Fibroblast of lung (primary cell): ENCODE data around the gene NOL3. TPM values are rescaled to one million over a fixed set of nuclear protein-coding genes. Genes with fewer than 3 reads are reported as not detected.

Experiments
- DNase-seq, 2 donors: peaks; one replicate each; pipeline versions ENCODE4 v3.0.0 to v3.0.0-alpha.2; 2010; ENCODE audit warnings: low read depth in 2 of 2
- H2AFZ ChIP-seq: 2 replicates; pipeline ENCODE4 v1.5.1; 2012; ENCODE audit warnings: low read length, control low read depth, inconsistent platforms
- H3K27ac ChIP-seq: 2 replicates; pipeline ENCODE4 v1.5.1; 2011; ENCODE audit warnings: low read length, control low read depth; ENCODE audit not compliant: insufficient read depth
- H3K27me3 ChIP-seq: 2 replicates; pipeline ENCODE4 v1.5.1; 2011; ENCODE audit warnings: mild to moderate bottlenecking, low read length; ENCODE audit not compliant: control insufficient read depth, insufficient read depth
- H3K36me3 ChIP-seq: 2 replicates; pipeline ENCODE4 v1.5.1; 2011; ENCODE audit warnings: low read length; ENCODE audit not compliant: control insufficient read depth, insufficient read depth
- H3K4me1 ChIP-seq: 2 replicates; pipeline ENCODE4 v1.5.1; 2011; ENCODE audit warnings: low read length; ENCODE audit not compliant: control insufficient read depth, insufficient read depth; ENCODE audit errors: extremely low read depth
- H3K4me2 ChIP-seq: 2 replicates; pipeline ENCODE4 v1.5.1; 2011; ENCODE audit warnings: low read length, control low read depth; ENCODE audit not compliant: insufficient read depth; ENCODE audit errors: extremely low read depth
- H3K4me3 ChIP-seq, 4 experiments: fragments of 200-600 bp in 1 of 4; sonication (generic) in 1 of 4; replicated peaks in 1 of 4; 2 replicates each; pipeline ENCODE4 v1.5.1; 2011 to 2016; ENCODE audit warnings: low read length in 4 of 4, low read depth in 3 of 4, mild to moderate bottlenecking in 3 of 4, control low read depth in 2 of 4, inconsistent platforms in 1 of 4, mixed read lengths in 1 of 4; ENCODE audit not compliant: insufficient read depth in 1 of 4; ENCODE audit errors: control extremely low read depth in 1 of 4
- H3K79me2 ChIP-seq: 2 replicates; pipeline ENCODE4 v1.5.1; 2012; ENCODE audit warnings: mild to moderate bottlenecking, low read length, inconsistent platforms; ENCODE audit not compliant: control insufficient read depth, insufficient read depth
- H3K9ac ChIP-seq: 2 replicates; pipeline ENCODE4 v1.5.1; 2011; ENCODE audit warnings: mild to moderate bottlenecking, low read length, control low read depth; ENCODE audit not compliant: insufficient read depth
- H3K9me3 ChIP-seq: 2 replicates; pipeline ENCODE4 v1.5.1; 2012; ENCODE audit warnings: low read depth, low read length; ENCODE audit not compliant: control insufficient read depth, insufficient read depth
- H4K20me1 ChIP-seq: 2 replicates; pipeline ENCODE4 v1.5.1; 2011; ENCODE audit warnings: low read length; ENCODE audit not compliant: control insufficient read depth, insufficient read depth; ENCODE audit errors: extremely low read depth
- EZH2 ChIP-seq: IDR thresholded peaks from 2 replicates; pipeline ENCODE4 v1.5.1; 2012; ENCODE audit warnings: low read length, control low read depth, mild to moderate bottlenecking; ENCODE audit errors: missing control alignments
- polyA plus RNA-seq, 2 donors: library from polyadenylated mRNA; depleted of rRNA in 1 of 2; stranded (reverse) in 1 of 2; unstranded in 1 of 2; fragments of >200 nt; gene quantifications; 2 replicates each; pipeline ENCODE4 v1.2.1, GENCODE V29; 2011 to 2012; ENCODE audit warnings: missing spikeins in 1 of 2
- total RNA-seq: library from RNA; depleted of rRNA; stranded (reverse); fragments of >200 nt; gene quantifications from 2 replicates; pipeline ENCODE4 v1.2.1, GENCODE V29; 2014
- TF ChIP-seq, protein P1 (sequence below), 2 donors: IDR thresholded peaks in 1 of 2; conservative IDR thresholded peaks in 1 of 2; 1 replicate in 1 of 2; 2 replicates in 1 of 2; pipeline ENCODE4 v1.5.1; 2011 to 2012; ENCODE audit warnings: low read length in 2 of 2, control low read depth in 1 of 2, inconsistent platforms in 1 of 2, low read depth in 1 of 2, mild to moderate bottlenecking in 1 of 2

The NOL3 gene
- total and polyA plus RNA-seq, 2 donors (not counting 1 experiment from before 2014, with no cell fraction given) = 8.0 to 23.3 TPM

DNA sequence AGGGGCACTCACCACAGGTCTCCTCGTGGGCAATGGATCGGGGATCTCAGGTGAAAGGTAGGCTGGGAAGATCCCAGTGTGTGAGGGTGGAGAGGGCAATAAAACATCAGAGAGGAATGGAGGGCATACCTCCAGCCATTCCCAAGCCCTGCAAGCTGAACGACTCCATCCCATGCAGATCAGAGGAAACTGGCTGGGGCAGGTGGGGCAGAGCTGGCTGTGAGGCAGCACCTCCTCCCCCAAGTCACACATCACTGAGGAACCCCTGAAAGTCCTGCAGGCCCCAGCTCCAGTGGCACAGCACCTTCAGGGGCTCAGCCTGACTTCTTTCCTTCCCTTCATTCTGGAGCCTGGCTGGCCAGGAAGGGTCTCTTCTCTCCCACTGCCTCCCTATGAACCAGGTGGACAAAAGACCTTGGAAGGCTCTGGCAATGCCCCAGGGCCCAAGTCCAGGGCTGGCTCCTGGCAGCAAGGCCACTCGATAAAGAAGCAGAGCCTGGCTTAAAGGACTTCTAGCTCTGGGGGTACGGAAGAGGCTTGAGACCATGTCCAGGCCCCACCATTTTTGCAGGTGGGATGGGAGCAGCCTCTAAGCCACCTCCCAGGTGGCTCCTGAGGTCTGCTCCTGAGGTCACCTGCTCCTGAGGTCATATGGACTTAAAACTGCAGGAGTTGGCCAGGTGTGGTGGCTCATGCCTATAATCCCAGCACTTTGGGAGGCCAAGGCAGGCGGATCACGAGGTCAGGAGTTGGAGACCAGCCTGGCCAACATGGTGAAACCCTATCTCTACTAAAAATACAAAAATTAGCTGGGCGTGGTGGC, 43.1 kb downstream of the NOL3 start:
- Histone ChIP-seq H3K79me2 (no peaks in the 10 kb centered on the region), H3K9ac (no peak overlapping the region), H3K4me3 (no peak overlapping the region), H3K36me3 (no peaks in the 10 kb centered on the region), H3K4me2 (no peak overlapping the region), H3K9me3 (no peaks in the 10 kb centered on the region), H3K27ac (no peak overlapping the region), H4K20me1 (no peaks in the 10 kb centered on the region), H3K27me3 (no peaks in the 10 kb centered on the region), H2AFZ (no peak overlapping the region), H3K4me1 (peaks cover 6% of the 10 kb centered on the region)
- no peak for DNase-seq
- TF ChIP-seq, protein P1, sequence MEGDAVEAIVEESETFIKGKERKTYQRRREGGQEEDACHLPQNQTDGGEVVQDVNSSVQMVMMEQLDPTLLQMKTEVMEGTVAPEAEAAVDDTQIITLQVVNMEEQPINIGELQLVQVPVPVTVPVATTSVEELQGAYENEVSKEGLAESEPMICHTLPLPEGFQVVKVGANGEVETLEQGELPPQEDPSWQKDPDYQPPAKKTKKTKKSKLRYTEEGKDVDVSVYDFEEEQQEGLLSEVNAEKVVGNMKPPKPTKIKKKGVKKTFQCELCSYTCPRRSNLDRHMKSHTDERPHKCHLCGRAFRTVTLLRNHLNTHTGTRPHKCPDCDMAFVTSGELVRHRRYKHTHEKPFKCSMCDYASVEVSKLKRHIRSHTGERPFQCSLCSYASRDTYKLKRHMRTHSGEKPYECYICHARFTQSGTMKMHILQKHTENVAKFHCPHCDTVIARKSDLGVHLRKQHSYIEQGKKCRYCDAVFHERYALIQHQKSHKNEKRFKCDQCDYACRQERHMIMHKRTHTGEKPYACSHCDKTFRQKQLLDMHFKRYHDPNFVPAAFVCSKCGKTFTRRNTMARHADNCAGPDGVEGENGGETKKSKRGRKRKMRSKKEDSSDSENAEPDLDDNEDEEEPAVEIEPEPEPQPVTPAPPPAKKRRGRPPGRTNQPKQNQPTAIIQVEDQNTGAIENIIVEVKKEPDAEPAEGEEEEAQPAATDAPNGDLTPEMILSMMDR (conservative IDR thresholded peaks at IDR 0.05 in 1 of 2, IDR thresholded peaks at IDR 0.05 in 1 of 2; ENCODE audit: low read depth in 1 of 2, low read length in 2 of 2) = no peak
- TF ChIP-seq EZH2 = no peak

DNA sequence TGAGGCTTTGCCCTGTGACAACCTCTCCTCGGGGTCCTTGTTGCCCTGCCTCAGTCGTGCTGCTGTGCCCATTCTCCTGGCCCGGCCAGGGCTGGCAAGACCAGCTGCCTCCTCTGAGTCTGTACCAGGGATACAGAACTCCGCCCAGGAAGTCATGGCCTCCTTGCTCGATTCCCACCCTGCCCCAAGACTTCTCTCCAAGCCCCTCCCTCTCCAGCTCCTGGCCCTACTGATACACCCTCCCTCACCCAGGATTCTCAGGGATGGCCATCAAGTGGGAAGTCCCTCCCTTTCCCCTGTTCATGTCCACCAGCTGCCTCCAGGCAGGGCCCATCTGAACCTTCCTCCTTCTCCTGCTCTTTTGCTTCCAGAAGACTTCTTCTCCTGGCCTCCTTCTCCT, 45.4 kb downstream of the NOL3 start:
- no peaks in the 10 kb centered on the region for H4K20me1 ChIP-seq
- no peak overlapping the region for H3K27ac ChIP-seq
- H3K27me3 ChIP-seq = no peaks in the 10 kb centered on the region
- no peaks in the 10 kb centered on the region for H3K79me2 ChIP-seq
- H3K36me3 ChIP-seq = no peaks in the 10 kb centered on the region
- H2AFZ ChIP-seq = no peak overlapping the region
- H3K4me3 ChIP-seq = no peak overlapping the region
- H3K9ac ChIP-seq = no peak overlapping the region
- DNase-seq = no peak
- H3K9me3 ChIP-seq = no peaks in the 10 kb centered on the region
- peaks cover 6% of the 10 kb centered on the region for H3K4me1 ChIP-seq
- no peak overlapping the region for H3K4me2 ChIP-seq
- TF ChIP-seq EZH2 = no peak
- TF ChIP-seq, protein P1 (conservative IDR thresholded peaks at IDR 0.05 in 1 of 2, IDR thresholded peaks at IDR 0.05 in 1 of 2; ENCODE audit: low read depth in 1 of 2, low read length in 2 of 2) = no peak

DNA sequence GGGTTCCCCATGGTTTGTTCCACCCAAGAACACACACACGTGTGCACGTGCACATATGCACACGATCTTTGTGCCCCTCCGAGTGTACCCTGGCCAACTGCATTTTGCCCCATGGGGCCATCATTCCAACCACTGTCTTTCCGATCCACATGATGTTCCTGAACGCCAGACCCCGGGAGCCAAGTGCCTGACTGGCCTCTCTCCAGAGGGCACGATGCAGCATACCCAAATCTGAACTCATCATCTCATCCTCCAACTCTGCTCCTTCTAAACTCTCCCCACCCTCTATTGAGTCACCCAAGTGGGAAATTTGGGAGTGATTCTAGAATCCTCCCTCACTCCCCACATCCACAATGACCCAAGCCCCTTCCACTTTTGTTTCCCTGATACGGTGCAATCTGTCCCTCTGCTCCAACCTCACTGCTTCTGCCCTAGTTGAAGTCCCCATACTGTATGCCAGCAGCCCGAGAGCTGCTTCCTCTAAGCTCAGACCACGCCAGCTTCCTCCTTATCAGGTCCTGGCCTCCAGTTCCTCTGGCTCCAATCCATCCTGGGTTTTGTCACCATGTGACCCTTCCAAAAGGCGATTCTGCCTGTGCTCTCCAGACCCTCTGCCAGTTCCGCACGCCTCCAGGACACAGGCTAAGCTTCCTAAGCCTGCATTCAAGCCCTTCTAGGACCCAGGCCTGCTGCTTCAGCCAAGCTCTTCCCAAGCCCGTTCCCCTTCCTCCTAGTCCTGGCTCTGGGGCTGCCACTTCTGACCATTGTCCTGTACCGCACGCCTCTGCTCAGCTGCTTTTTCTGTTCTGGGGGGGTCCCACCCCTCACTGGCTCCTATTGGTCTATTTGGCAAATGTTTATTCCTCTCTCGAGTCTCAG, 46.5 kb downstream of the NOL3 start:
- no peak for DNase-seq
- Histone ChIP-seq H2AFZ (peak overlapping the region; percentile 5), H3K4me3 (no peak overlapping the region), H3K9me3 (no peaks in the 10 kb centered on the region), H3K4me2 (no peak overlapping the region), H3K36me3 (no peaks in the 10 kb centered on the region), H3K27me3 (no peaks in the 10 kb centered on the region), H4K20me1 (no peaks in the 10 kb centered on the region), H3K27ac (no peak overlapping the region), H3K4me1 (peaks cover 6% of the 10 kb centered on the region), H3K79me2 (no peaks in the 10 kb centered on the region), H3K9ac (no peak overlapping the region)
- TF ChIP-seq, protein P1 (conservative IDR thresholded peaks at IDR 0.05 in 1 of 2, IDR thresholded peaks at IDR 0.05 in 1 of 2; ENCODE audit: low read depth in 1 of 2, low read length in 2 of 2) = no peak
- TF ChIP-seq EZH2 = no peak
